Measurements from ENCODE around the gene ETV6.

- no peak for TF ChIP-seq CTCF (IDR thresholded peaks at IDR 0.05)
- TF ChIP-seq EP300 (IDR thresholded peaks at IDR 0.05): no peak
- TF ChIP-seq POLR2A (IDR thresholded peaks at IDR 0.05): no peak
Observed at GRCh38 chr12:11821386-11822080, 172.1 kb downstream of the ETV6 start.

Measured in upper lobe of left lung (tissue), 4 donors.